Neural cell (in vitro differentiated cells): ENCODE results near the gene RNF121. TPM values are rescaled to one million over a fixed set of nuclear protein-coding genes. Genes with fewer than 3 reads are reported as not detected.

Source experiments
- H2AFZ ChIP-seq: fragments of 200-600, 300-800 bp; sonication (generic), shearing (Covaris generic); 2 replicates; pipeline ENCODE4 v1.6.0; 2014; ENCODE audit warnings: low read depth, mild to moderate bottlenecking, antibody characterized with exemption, low read length, moderate library complexity
- H3F3A ChIP-seq: fragments of 200-600 bp; shearing (Covaris generic); 2 replicates; pipeline ENCODE4 v1.6.1; 2016; ENCODE audit warnings: mild to moderate bottlenecking, moderate library complexity, mixed read lengths, antibody characterized with exemption, low read length; ENCODE audit not compliant: insufficient read depth, poor library complexity, severe bottlenecking
- H3K27ac ChIP-seq: fragments of 200-600, 300-800 bp; sonication (generic), shearing (Covaris generic); 2 replicates; pipeline ENCODE4 v1.5.1; 2014; ENCODE audit warnings: mild to moderate bottlenecking, low read length, moderate library complexity
- H3K27me3 ChIP-seq: fragments of 300-800, 200-600 bp; sonication (generic), shearing (Covaris generic); 2 replicates; pipeline ENCODE4 v1.6.0; 2014; ENCODE audit warnings: mild to moderate bottlenecking, low read depth, low read length, moderate library complexity; ENCODE audit not compliant: insufficient read depth
- H3K36me3 ChIP-seq: fragments of 300-800, 200-600 bp; sonication (generic), shearing (Covaris generic); 2 replicates; pipeline ENCODE4 v1.5.1; 2014; ENCODE audit warnings: mild to moderate bottlenecking, antibody characterized with exemption, low read length, moderate library complexity; ENCODE audit not compliant: insufficient read depth
- H3K4me2 ChIP-seq: fragments of 300-800, 200-600 bp; sonication (generic), shearing (Covaris generic); 2 replicates; pipeline ENCODE4 v1.6.0; 2014; ENCODE audit warnings: mild to moderate bottlenecking, low read length
- H3K4me3 ChIP-seq: fragments of 300-800, 200-600 bp; sonication (generic), shearing (Covaris generic); 2 replicates; pipeline ENCODE4 v1.5.1; 2014; ENCODE audit warnings: mild to moderate bottlenecking, low read length, moderate library complexity
- H3K79me2 ChIP-seq: fragments of 200-600 bp; shearing (Covaris generic); replicated peaks from 2 replicates; pipeline ENCODE4 v1.6.0; 2014; ENCODE audit warnings: mild to moderate bottlenecking, low read length, moderate library complexity; ENCODE audit not compliant: insufficient read depth
- H3K9ac ChIP-seq: fragments of 300-800, 200-600 bp; sonication (generic), shearing (Covaris generic); 2 replicates; pipeline ENCODE4 v1.6.1; 2016; ENCODE audit warnings: mild to moderate bottlenecking, low read length, mixed read lengths
- H3K9me2 ChIP-seq: fragments of 200-600 bp; shearing (Covaris generic); 2 replicates; pipeline ENCODE4 v1.6.1; 2016; ENCODE audit warnings: mild to moderate bottlenecking, low read length, mixed read lengths; ENCODE audit not compliant: insufficient read depth
- H3K9me3 ChIP-seq: fragments of 200-600, 300-800 bp; sonication (generic), shearing (Covaris generic); 2 replicates; pipeline ENCODE4 v1.6.1; 2016; ENCODE audit warnings: mild to moderate bottlenecking, mixed run types, low read length, moderate library complexity, mixed read lengths
- H4K20me1 ChIP-seq: fragments of 200-600 bp; shearing (Covaris generic); 2 replicates; pipeline ENCODE4 v1.6.1; 2016; ENCODE audit warnings: mild to moderate bottlenecking, mixed run types; ENCODE audit not compliant: insufficient read depth
- EP300 ChIP-seq: fragments of 450-650 bp; conservative IDR thresholded peaks from 2 replicates; pipeline ENCODE4 v1.6.1; 2014; ENCODE audit warnings: antibody characterized with exemption, mild to moderate bottlenecking, moderate library complexity; ENCODE audit not compliant: poor library complexity, severe bottlenecking
- EZH2 ChIP-seq: fragments of 200-600, 300-800 bp; shearing (Covaris generic), sonication (generic); IDR thresholded peaks from 2 replicates; pipeline ENCODE4 v1.6.1; 2014; ENCODE audit warnings: antibody characterized with exemption, low read length, borderline replicate concordance, mild to moderate bottlenecking; ENCODE audit not compliant: insufficient read depth, poor library complexity, severe bottlenecking
- MXI1 ChIP-seq: fragments of 450-650 bp; conservative IDR thresholded peaks from 2 replicates; pipeline ENCODE4 v1.6.1; 2014; ENCODE audit warnings: antibody characterized with exemption, mild to moderate bottlenecking; ENCODE audit not compliant: poor library complexity, severe bottlenecking
- POLR2AphosphoS5 ChIP-seq: IDR thresholded peaks from 2 replicates; pipeline ENCODE4 v1.6.1; 2012
- RAD21 ChIP-seq: fragments of 450-650 bp; conservative IDR thresholded peaks from 2 replicates; pipeline ENCODE4 v1.6.1; 2014; ENCODE audit warnings: antibody characterized with exemption, mild to moderate bottlenecking, moderate library complexity
- SMC3 ChIP-seq: fragments of 450-650 bp; conservative IDR thresholded peaks from 2 replicates; pipeline ENCODE4 v1.6.1; 2014; ENCODE audit warnings: antibody characterized with exemption, mild to moderate bottlenecking, moderate library complexity; ENCODE audit not compliant: poor library complexity
- TAF1 ChIP-seq: IDR thresholded peaks from 2 replicates; pipeline ENCODE4 v1.6.1; 2012; ENCODE audit warnings: low read depth
- polyA plus RNA-seq: library from polyadenylated mRNA; depleted of rRNA; stranded (reverse); fragments of >200 nt; gene quantifications from 2 replicates; pipeline ENCODE4 v1.2.3, GENCODE V29; 2014
- TF ChIP-seq, protein P1 (sequence below): IDR thresholded peaks from 2 replicates; pipeline ENCODE4 v1.6.1; 2012; ENCODE audit warnings: borderline replicate concordance
- TF ChIP-seq, protein P2 (sequence below): fragments of 450-650 bp; IDR thresholded peaks from 2 replicates; pipeline ENCODE4 v1.5.1; 2014; ENCODE audit warnings: antibody characterized with exemption, mild to moderate bottlenecking, moderate library complexity; ENCODE audit not compliant: poor library complexity, severe bottlenecking

RNF121 gene
- polyA plus RNA-seq, 1 donor from 2014 or later = 21.2 TPM

DNA sequence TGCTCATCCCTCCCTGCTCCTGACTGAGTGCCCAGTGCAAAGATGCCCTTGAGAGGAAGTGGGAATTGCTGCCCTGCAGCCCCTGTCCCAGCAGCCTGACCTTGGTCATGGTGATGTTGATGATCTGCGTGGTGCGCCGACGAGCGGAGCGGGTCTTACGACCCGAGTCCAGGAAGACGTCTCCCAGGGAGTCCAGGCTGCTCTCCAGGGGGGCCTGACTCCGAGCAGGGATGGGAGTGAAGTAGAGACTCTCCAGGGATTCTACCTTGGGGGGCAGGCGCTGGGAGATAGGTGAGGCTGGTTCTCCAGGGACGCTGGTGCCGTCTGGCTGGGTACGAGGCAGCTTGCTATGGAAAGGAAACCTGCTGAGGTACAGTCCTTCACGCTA lies 78.2 kb downstream of the RNF121 start:
- TF ChIP-seq EP300 (no peak), POLR2AphosphoS5 (no peak), RAD21 (no peak), TAF1 (no peak), EZH2 (no peak), MXI1 (no peak)
- TF ChIP-seq, protein P1, sequence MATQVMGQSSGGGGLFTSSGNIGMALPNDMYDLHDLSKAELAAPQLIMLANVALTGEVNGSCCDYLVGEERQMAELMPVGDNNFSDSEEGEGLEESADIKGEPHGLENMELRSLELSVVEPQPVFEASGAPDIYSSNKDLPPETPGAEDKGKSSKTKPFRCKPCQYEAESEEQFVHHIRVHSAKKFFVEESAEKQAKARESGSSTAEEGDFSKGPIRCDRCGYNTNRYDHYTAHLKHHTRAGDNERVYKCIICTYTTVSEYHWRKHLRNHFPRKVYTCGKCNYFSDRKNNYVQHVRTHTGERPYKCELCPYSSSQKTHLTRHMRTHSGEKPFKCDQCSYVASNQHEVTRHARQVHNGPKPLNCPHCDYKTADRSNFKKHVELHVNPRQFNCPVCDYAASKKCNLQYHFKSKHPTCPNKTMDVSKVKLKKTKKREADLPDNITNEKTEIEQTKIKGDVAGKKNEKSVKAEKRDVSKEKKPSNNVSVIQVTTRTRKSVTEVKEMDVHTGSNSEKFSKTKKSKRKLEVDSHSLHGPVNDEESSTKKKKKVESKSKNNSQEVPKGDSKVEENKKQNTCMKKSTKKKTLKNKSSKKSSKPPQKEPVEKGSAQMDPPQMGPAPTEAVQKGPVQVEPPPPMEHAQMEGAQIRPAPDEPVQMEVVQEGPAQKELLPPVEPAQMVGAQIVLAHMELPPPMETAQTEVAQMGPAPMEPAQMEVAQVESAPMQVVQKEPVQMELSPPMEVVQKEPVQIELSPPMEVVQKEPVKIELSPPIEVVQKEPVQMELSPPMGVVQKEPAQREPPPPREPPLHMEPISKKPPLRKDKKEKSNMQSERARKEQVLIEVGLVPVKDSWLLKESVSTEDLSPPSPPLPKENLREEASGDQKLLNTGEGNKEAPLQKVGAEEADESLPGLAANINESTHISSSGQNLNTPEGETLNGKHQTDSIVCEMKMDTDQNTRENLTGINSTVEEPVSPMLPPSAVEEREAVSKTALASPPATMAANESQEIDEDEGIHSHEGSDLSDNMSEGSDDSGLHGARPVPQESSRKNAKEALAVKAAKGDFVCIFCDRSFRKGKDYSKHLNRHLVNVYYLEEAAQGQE = no peak
- TF ChIP-seq, protein P2, sequence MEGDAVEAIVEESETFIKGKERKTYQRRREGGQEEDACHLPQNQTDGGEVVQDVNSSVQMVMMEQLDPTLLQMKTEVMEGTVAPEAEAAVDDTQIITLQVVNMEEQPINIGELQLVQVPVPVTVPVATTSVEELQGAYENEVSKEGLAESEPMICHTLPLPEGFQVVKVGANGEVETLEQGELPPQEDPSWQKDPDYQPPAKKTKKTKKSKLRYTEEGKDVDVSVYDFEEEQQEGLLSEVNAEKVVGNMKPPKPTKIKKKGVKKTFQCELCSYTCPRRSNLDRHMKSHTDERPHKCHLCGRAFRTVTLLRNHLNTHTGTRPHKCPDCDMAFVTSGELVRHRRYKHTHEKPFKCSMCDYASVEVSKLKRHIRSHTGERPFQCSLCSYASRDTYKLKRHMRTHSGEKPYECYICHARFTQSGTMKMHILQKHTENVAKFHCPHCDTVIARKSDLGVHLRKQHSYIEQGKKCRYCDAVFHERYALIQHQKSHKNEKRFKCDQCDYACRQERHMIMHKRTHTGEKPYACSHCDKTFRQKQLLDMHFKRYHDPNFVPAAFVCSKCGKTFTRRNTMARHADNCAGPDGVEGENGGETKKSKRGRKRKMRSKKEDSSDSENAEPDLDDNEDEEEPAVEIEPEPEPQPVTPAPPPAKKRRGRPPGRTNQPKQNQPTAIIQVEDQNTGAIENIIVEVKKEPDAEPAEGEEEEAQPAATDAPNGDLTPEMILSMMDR = no peak
- Histone ChIP-seq H4K20me1 (peaks cover 3% of the 10 kb centered on the region), H2AFZ (no peak overlapping the region), H3K9me2 (no peaks in the 10 kb centered on the region), H3K79me2 (no peaks in the 10 kb centered on the region), H3K9me3 (no peaks in the 10 kb centered on the region), H3K27ac (no peak overlapping the region), H3K36me3 (peaks cover 7% of the 10 kb centered on the region), H3K4me3 (no peak overlapping the region), H3K4me2 (no peak overlapping the region), H3K27me3 (no peaks in the 10 kb centered on the region), H3F3A (no peaks in the 10 kb centered on the region), H3K9ac (no peak overlapping the region)

DNA sequence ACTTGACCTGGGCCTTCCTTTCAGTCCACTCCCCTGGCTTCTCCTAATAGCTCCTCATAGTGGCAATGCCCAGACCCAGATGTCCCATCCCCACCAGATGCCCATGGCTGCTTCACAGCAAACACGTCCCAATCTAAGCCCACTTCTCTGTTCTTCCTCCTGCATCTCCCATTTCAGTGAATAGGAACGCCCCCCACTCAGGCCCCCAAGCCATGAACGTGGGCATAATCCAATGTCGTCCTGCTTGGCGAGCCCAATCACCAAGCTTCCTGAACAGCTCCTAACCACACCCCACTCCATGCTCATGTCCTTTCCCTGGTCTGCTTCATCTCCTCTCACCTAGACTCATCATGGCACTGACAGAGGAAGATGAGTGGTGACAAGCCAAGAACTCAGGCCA lies 78.7 kb downstream of the RNF121 start:
- Histone ChIP-seq H3K9me2 (no peaks in the 10 kb centered on the region), H4K20me1 (peaks cover 3% of the 10 kb centered on the region), H3K9ac (no peak overlapping the region), H3K36me3 (peaks cover 7% of the 10 kb centered on the region), H3K4me2 (no peak overlapping the region), H3K4me3 (no peak overlapping the region), H3F3A (no peaks in the 10 kb centered on the region), H3K9me3 (no peaks in the 10 kb centered on the region), H3K79me2 (no peaks in the 10 kb centered on the region), H3K27ac (no peak overlapping the region), H3K27me3 (no peaks in the 10 kb centered on the region), H2AFZ (no peak overlapping the region)
- TF ChIP-seq, protein P2 = no peak
- TF ChIP-seq RAD21 (no peak), POLR2AphosphoS5 (no peak), TAF1 (no peak), MXI1 (no peak), EZH2 (no peak), SMC3 (no peak), EP300 (no peak)
- TF ChIP-seq, protein P1 = no peak
